GM23338 (cell line): ENCODE measurements around the gene VIPAS39. TPM values are rescaled to one million over a fixed set of nuclear protein-coding genes. Genes with fewer than 3 reads are reported as not detected.

Experiments used
- ATAC-seq: fragments of 200-7000 bp; cut with Tn5 transposase; 3 replicates; pipeline ENCODE4 v1.9.1; 2020
- DNase-seq: peaks from one replicate; pipeline ENCODE4 v3.0.0-alpha.2; 2015; ENCODE audit warnings: low spot score
- H2AFZ ChIP-seq: fragments of 200-600 bp; sonication (generic); 2 replicates; pipeline ENCODE4 v1.8.0; 2016; ENCODE audit warnings: antibody characterized with exemption, mild to moderate bottlenecking, moderate library complexity
- H3F3A ChIP-seq: fragments of 200-600 bp; sonication (generic); replicated peaks from 2 replicates; pipeline ENCODE4 v1.8.0; 2017; ENCODE audit warnings: antibody characterized with exemption, mixed run types, low read depth
- H3K27ac ChIP-seq: fragments of 200-600 bp; sonication (generic); 2 replicates; pipeline ENCODE4 v1.6.1; 2016; ENCODE audit warnings: low read depth
- H3K27me3 ChIP-seq: fragments of 200-600 bp; sonication (generic); 2 replicates; pipeline ENCODE4 v1.8.0; 2016; ENCODE audit warnings: mild to moderate bottlenecking, mixed run types, moderate library complexity; ENCODE audit not compliant: insufficient read depth
- H3K36me3 ChIP-seq: fragments of 200-600 bp; sonication (generic); 2 replicates; pipeline ENCODE4 v1.8.0; 2016; ENCODE audit warnings: mild to moderate bottlenecking; ENCODE audit not compliant: insufficient read depth
- H3K4me1 ChIP-seq: fragments of 200-600 bp; sonication (generic); 2 replicates; pipeline ENCODE4 v1.8.0; 2016; ENCODE audit warnings: mild to moderate bottlenecking, moderate library complexity; ENCODE audit not compliant: insufficient read depth
- H3K4me2 ChIP-seq: fragments of 200-600 bp; sonication (generic); 2 replicates; pipeline ENCODE4 v1.7.1; 2017; ENCODE audit warnings: mixed run types
- H3K4me3 ChIP-seq: fragments of 200-600 bp; sonication (generic); 2 replicates; pipeline ENCODE4 v1.6.1; 2016; ENCODE audit warnings: mixed run types
- H3K79me2 ChIP-seq: fragments of 200-600 bp; sonication (generic); replicated peaks from 2 replicates; pipeline ENCODE4 v1.8.0; 2017; ENCODE audit warnings: mild to moderate bottlenecking; ENCODE audit not compliant: insufficient read depth
- H3K9me2 ChIP-seq: fragments of 200-600 bp; sonication (generic); 2 replicates; pipeline ENCODE4 v1.8.0; 2017; ENCODE audit not compliant: insufficient read depth
- H4K20me1 ChIP-seq: fragments of 200-600 bp; sonication (generic); replicated peaks from 2 replicates; pipeline ENCODE4 v1.8.0; 2017; ENCODE audit warnings: mild to moderate bottlenecking; ENCODE audit not compliant: insufficient read depth
- H3K27ac Mint-ChIP-seq: 2 replicates; pipeline ENCODE4 v1.8.0; 2020; ENCODE audit warnings: inconsistent platforms, mild to moderate bottlenecking, moderate library complexity, mixed read lengths
- H3K27me3 Mint-ChIP-seq: 3 replicates; pipeline ENCODE4 v1.8.0; 2022; ENCODE audit warnings: low read depth, mild to moderate bottlenecking, moderate library complexity, mixed read lengths, inconsistent platforms; ENCODE audit not compliant: insufficient read depth, poor library complexity
- H3K36me3 Mint-ChIP-seq: 3 replicates; pipeline ENCODE4 v1.8.0; 2021; ENCODE audit warnings: low read depth, mild to moderate bottlenecking, inconsistent platforms, moderate library complexity, mixed read lengths
- H3K4me1 Mint-ChIP-seq: 3 replicates; pipeline ENCODE4 v1.8.0; 2020; ENCODE audit warnings: mild to moderate bottlenecking, inconsistent platforms, mixed read lengths
- H3K4me3 Mint-ChIP-seq: 3 replicates; pipeline ENCODE4 v1.8.0; 2021; ENCODE audit warnings: moderate library complexity, mild to moderate bottlenecking, inconsistent platforms, mixed read lengths
- H3K9me3 Mint-ChIP-seq: 3 replicates; pipeline ENCODE4 v1.8.0; 2020; ENCODE audit warnings: moderate library complexity, mild to moderate bottlenecking, inconsistent platforms, mixed read lengths
- CREB1 ChIP-seq: fragments of 250-450 bp; sonication (Bioruptor Pico); IDR thresholded peaks from 2 replicates; pipeline ENCODE4 v1.5.0; 2020; ENCODE audit warnings: low read depth, mild to moderate bottlenecking, moderate library complexity
- EZH2 ChIP-seq: fragments of 200-600 bp; sonication (generic); IDR thresholded peaks from one replicate; pipeline ENCODE4 v1.8.0; 2017; ENCODE audit warnings: antibody characterized with exemption, mild to moderate bottlenecking, low read depth; ENCODE audit not compliant: unreplicated experiment
- EZH2phosphoT487 ChIP-seq: fragments of 200-600 bp; sonication (generic); IDR thresholded peaks from one replicate; pipeline ENCODE4 v1.8.1; 2018; ENCODE audit warnings: antibody characterized with exemption; ENCODE audit not compliant: unreplicated experiment
- JUNB ChIP-seq: IDR thresholded peaks from one replicate; pipeline ENCODE4 v1.6.1; 2016; ENCODE audit warnings: antibody characterized with exemption; ENCODE audit not compliant: unreplicated experiment
- NANOG ChIP-seq: IDR thresholded peaks from 2 replicates; pipeline ENCODE4 v1.6.1; 2016; ENCODE audit warnings: antibody characterized with exemption, borderline replicate concordance
- POLR2AphosphoS5 ChIP-seq: IDR thresholded peaks from 2 replicates; pipeline ENCODE4 v1.6.1; 2016; ENCODE audit warnings: antibody characterized with exemption, low read depth
- STAT1 ChIP-seq: IDR thresholded peaks from one replicate; pipeline ENCODE4 v1.6.1; 2016; ENCODE audit warnings: antibody characterized with exemption; ENCODE audit not compliant: unreplicated experiment
- ZNF114 ChIP-seq: fragments of 250-450 bp; sonication (Bioruptor Pico); IDR thresholded peaks from 2 replicates; pipeline ENCODE4 v1.5.0; 2020; ENCODE audit warnings: mild to moderate bottlenecking, moderate library complexity
- ZNF331 ChIP-seq: fragments of 250-450 bp; sonication (Bioruptor Pico); IDR thresholded peaks from 2 replicates; pipeline ENCODE4 v1.5.0; 2020; ENCODE audit warnings: low read depth, mild to moderate bottlenecking, moderate library complexity
- polyA plus RNA-seq: library from polyadenylated mRNA; unstranded; fragments of >200 nt; fragmentation: Nextera tagmentation; extraction: Ambion mirVana; gene quantifications from 2 replicates; pipeline ENCODE4 v1.2.1, GENCODE V29; 2016
- total RNA-seq: library from RNA; depleted of rRNA; stranded (reverse); fragments of >200 nt; shearing (Covaris generic); gene quantifications from 2 replicates; pipeline ENCODE4 v1.2.3, GENCODE V29; 2014
- TF ChIP-seq, protein P1 (sequence below): fragments of 250-450 bp; sonication (Bioruptor Pico); IDR thresholded peaks from 2 replicates; pipeline ENCODE4 v1.5.0; 2020; ENCODE audit warnings: mild to moderate bottlenecking, moderate library complexity
- TF ChIP-seq, protein P2 (sequence below): IDR thresholded peaks from one replicate; pipeline ENCODE4 v1.6.1; 2018; ENCODE audit warnings: antibody characterized with exemption; ENCODE audit not compliant: unreplicated experiment
- TF ChIP-seq, protein P3 (sequence below): IDR thresholded peaks from 2 replicates; pipeline ENCODE4 v1.6.1; 2016; ENCODE audit warnings: antibody characterized with exemption
- TF ChIP-seq, protein P4 (sequence below), 2 experiments: fragments of 200-600 bp in 1 of 2; sonication (generic) in 1 of 2; conservative IDR thresholded peaks; 2 replicates each; pipeline versions ENCODE4 v1.5.1 to v1.6.1; 2016 to 2017; ENCODE audit warnings: antibody characterized with exemption in 2 of 2, low read depth in 2 of 2, mild to moderate bottlenecking in 2 of 2, moderate library complexity in 1 of 2

VIPAS39 gene
- total and polyA plus RNA-seq, 2 experiments from 2014 or later = 9.4 to 21.8 TPM

DNA sequence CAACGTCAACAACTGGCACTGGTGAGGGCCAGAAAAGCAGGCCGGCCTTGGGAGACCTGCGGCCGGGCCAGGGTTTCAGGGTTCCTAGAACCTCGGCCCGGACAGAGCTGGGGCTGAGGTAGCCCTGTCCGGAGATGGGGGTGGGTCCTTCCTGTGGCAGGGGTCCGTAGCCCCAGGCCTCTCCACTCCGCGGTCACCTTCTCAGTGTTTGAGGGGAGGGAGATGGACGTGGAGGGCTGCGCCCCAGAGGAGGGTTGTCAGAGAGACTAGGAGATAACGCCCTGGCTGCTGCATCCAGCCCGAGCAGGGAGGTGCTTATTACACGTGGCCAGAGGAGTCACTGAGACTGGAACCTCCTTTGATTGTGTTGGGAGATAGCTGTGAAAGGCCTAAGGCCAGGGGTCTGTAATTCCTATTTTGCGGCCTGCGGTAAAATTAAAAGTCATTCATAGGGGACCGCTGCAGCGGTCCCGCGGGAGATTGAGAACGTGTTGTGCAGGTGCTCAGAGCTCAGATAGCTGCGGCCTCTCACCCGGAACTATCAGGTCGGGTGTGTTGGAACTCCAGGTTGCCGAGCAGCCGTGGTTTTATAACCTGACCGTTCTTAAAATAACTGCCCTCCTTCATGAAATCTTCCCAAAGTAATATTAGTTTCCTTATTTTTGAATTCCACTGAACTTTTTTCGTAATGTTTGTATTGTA, 999 bp upstream of the VIPAS39 start:
- peaks cover 25% of the 10 kb centered on the region for H4K20me1 ChIP-seq
- TF ChIP-seq, protein P1, sequence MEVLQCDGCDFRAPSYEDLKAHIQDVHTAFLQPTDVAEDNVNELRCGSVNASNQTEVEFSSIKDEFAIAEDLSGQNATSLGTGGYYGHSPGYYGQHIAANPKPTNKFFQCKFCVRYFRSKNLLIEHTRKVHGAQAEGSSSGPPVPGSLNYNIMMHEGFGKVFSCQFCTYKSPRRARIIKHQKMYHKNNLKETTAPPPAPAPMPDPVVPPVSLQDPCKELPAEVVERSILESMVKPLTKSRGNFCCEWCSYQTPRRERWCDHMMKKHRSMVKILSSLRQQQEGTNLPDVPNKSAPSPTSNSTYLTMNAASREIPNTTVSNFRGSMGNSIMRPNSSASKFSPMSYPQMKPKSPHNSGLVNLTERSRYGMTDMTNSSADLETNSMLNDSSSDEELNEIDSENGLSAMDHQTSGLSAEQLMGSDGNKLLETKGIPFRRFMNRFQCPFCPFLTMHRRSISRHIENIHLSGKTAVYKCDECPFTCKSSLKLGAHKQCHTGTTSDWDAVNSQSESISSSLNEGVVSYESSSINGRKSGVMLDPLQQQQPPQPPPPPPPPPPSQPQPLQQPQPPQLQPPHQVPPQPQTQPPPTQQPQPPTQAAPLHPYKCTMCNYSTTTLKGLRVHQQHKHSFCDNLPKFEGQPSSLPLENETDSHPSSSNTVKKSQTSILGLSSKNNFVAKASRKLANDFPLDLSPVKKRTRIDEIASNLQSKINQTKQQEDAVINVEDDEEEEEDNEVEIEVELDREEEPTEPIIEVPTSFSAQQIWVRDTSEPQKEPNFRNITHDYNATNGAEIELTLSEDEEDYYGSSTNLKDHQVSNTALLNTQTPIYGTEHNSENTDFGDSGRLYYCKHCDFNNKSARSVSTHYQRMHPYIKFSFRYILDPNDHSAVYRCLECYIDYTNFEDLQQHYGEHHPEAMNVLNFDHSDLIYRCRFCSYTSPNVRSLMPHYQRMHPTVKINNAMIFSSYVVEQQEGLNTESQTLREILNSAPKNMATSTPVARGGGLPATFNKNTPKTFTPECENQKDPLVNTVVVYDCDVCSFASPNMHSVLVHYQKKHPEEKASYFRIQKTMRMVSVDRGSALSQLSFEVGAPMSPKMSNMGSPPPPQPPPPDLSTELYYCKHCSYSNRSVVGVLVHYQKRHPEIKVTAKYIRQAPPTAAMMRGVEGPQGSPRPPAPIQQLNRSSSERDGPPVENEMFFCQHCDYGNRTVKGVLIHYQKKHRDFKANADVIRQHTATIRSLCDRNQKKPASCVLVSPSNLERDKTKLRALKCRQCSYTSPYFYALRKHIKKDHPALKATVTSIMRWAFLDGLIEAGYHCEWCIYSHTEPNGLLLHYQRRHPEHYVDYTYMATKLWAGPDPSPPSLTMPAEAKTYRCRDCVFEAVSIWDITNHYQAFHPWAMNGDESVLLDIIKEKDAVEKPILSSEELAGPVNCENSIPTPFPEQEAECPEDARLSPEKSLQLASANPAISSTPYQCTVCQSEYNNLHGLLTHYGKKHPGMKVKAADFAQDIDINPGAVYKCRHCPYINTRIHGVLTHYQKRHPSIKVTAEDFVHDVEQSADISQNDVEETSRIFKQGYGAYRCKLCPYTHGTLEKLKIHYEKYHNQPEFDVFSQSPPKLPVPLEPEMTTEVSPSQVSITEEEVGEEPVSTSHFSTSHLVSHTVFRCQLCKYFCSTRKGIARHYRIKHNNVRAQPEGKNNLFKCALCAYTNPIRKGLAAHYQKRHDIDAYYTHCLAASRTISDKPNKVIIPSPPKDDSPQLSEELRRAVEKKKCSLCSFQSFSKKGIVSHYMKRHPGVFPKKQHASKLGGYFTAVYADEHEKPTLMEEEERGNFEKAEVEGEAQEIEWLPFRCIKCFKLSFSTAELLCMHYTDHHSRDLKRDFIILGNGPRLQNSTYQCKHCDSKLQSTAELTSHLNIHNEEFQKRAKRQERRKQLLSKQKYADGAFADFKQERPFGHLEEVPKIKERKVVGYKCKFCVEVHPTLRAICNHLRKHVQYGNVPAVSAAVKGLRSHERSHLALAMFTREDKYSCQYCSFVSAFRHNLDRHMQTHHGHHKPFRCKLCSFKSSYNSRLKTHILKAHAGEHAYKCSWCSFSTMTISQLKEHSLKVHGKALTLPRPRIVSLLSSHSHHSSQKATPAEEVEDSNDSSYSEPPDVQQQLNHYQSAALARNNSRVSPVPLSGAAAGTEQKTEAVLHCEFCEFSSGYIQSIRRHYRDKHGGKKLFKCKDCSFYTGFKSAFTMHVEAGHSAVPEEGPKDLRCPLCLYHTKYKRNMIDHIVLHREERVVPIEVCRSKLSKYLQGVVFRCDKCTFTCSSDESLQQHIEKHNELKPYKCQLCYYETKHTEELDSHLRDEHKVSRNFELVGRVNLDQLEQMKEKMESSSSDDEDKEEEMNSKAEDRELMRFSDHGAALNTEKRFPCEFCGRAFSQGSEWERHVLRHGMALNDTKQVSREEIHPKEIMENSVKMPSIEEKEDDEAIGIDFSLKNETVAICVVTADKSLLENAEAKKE = no peak
- no peak for TF ChIP-seq STAT1
- TF ChIP-seq CREB1 = no peak
- TF ChIP-seq ZNF114 (CRISPR knock-in tag) = no peak
- TF ChIP-seq NANOG = no peak
- TF ChIP-seq, protein P2, sequence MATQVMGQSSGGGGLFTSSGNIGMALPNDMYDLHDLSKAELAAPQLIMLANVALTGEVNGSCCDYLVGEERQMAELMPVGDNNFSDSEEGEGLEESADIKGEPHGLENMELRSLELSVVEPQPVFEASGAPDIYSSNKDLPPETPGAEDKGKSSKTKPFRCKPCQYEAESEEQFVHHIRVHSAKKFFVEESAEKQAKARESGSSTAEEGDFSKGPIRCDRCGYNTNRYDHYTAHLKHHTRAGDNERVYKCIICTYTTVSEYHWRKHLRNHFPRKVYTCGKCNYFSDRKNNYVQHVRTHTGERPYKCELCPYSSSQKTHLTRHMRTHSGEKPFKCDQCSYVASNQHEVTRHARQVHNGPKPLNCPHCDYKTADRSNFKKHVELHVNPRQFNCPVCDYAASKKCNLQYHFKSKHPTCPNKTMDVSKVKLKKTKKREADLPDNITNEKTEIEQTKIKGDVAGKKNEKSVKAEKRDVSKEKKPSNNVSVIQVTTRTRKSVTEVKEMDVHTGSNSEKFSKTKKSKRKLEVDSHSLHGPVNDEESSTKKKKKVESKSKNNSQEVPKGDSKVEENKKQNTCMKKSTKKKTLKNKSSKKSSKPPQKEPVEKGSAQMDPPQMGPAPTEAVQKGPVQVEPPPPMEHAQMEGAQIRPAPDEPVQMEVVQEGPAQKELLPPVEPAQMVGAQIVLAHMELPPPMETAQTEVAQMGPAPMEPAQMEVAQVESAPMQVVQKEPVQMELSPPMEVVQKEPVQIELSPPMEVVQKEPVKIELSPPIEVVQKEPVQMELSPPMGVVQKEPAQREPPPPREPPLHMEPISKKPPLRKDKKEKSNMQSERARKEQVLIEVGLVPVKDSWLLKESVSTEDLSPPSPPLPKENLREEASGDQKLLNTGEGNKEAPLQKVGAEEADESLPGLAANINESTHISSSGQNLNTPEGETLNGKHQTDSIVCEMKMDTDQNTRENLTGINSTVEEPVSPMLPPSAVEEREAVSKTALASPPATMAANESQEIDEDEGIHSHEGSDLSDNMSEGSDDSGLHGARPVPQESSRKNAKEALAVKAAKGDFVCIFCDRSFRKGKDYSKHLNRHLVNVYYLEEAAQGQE = no peak
- TF ChIP-seq EZH2 = no peak
- TF ChIP-seq JUNB = no peak
- TF ChIP-seq ZNF331 (CRISPR knock-in tag) = no peak
- no peak for TF ChIP-seq EZH2phosphoT487
- no peak for TF ChIP-seq POLR2AphosphoS5
- TF ChIP-seq, protein P3, sequence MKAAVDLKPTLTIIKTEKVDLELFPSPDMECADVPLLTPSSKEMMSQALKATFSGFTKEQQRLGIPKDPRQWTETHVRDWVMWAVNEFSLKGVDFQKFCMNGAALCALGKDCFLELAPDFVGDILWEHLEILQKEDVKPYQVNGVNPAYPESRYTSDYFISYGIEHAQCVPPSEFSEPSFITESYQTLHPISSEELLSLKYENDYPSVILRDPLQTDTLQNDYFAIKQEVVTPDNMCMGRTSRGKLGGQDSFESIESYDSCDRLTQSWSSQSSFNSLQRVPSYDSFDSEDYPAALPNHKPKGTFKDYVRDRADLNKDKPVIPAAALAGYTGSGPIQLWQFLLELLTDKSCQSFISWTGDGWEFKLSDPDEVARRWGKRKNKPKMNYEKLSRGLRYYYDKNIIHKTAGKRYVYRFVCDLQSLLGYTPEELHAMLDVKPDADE = no peak
- TF ChIP-seq, protein P4, sequence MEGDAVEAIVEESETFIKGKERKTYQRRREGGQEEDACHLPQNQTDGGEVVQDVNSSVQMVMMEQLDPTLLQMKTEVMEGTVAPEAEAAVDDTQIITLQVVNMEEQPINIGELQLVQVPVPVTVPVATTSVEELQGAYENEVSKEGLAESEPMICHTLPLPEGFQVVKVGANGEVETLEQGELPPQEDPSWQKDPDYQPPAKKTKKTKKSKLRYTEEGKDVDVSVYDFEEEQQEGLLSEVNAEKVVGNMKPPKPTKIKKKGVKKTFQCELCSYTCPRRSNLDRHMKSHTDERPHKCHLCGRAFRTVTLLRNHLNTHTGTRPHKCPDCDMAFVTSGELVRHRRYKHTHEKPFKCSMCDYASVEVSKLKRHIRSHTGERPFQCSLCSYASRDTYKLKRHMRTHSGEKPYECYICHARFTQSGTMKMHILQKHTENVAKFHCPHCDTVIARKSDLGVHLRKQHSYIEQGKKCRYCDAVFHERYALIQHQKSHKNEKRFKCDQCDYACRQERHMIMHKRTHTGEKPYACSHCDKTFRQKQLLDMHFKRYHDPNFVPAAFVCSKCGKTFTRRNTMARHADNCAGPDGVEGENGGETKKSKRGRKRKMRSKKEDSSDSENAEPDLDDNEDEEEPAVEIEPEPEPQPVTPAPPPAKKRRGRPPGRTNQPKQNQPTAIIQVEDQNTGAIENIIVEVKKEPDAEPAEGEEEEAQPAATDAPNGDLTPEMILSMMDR (conservative IDR thresholded peaks at IDR 0.05; ENCODE audit: low read depth in 2 of 2) = no peak
- H3K4me1 ChIP-seq = peaks cover 5% of the 10 kb centered on the region
- no peak overlapping the region; the same call in 1 of the 2 replicates for H3K27ac ChIP-seq
- peak overlapping the region; percentile 80 for H3K4me3 ChIP-seq
- H3K79me2 ChIP-seq = peaks cover 49% of the 10 kb centered on the region
- peaks cover 18% of the 10 kb centered on the region for H3K4me1 Mint-ChIP-seq
- peak; percentile 65 for DNase-seq
- H3K9me3 Mint-ChIP-seq = no peaks in the 10 kb centered on the region; the same call in 2 of the 3 replicates
- H3K4me2 ChIP-seq = peak overlapping the region; percentile 85
- peaks cover 37% of the 10 kb centered on the region for H3K36me3 ChIP-seq
- peak overlapping the region; percentile 99 for H3K4me3 Mint-ChIP-seq
- H3K27me3 ChIP-seq = no peaks in the 10 kb centered on the region
- ATAC-seq = peak; percentile 36
- no peaks in the 10 kb centered on the region for H3K9me2 ChIP-seq
- peak overlapping the region; percentile 100 for H3K27ac Mint-ChIP-seq
- H2AFZ ChIP-seq = peak overlapping the region; percentile 61; the same call in 1 of the 2 replicates
- peaks cover 45% of the 10 kb centered on the region for H3K36me3 Mint-ChIP-seq
- H3K27me3 Mint-ChIP-seq = peaks cover 12% of the 10 kb centered on the region
- no peaks in the 10 kb centered on the region for H3F3A ChIP-seq
